Choroid plexus epithelial cell (primary cell): ENCODE measurements around the gene GALNT12.

Experiments used
- DNase-seq: peaks from one replicate; pipeline ENCODE4 v3.0.0-alpha.2; 2010; ENCODE audit warnings: low read depth
- H3K4me3 ChIP-seq: 2 replicates; pipeline ENCODE4 v1.5.1; 2011; ENCODE audit warnings: low read depth, mild to moderate bottlenecking, control low read depth, low read length, moderate library complexity
- CTCF ChIP-seq: conservative IDR thresholded peaks from 2 replicates; pipeline ENCODE4 v1.5.1; 2011; ENCODE audit warnings: low read depth, mild to moderate bottlenecking, control low read depth, inconsistent platforms, low read length, moderate library complexity

GALNT12 gene

GRCh38 chr9:98877311-98877710 lies 69.8 kb downstream of the GALNT12 start:
- TF ChIP-seq CTCF = no peak
- no peak for DNase-seq
- H3K4me3 ChIP-seq = no peak overlapping the region

- H3K4me3 ChIP-seq = no peak overlapping the region
- no peak for DNase-seq
- no peak for TF ChIP-seq CTCF
These were observed 71.9 kb downstream of the GALNT12 start for GRCh38 chr9:98879094-98879962.

GRCh38 chr9:98879963-98880310 lies 72.5 kb downstream of the GALNT12 start:
- TF ChIP-seq CTCF = no peak
- no peak overlapping the region for H3K4me3 ChIP-seq
- DNase-seq = no peak

GRCh38 chr9:98880311-98881015 lies 73.0 kb downstream of the GALNT12 start:
- no peak overlapping the region for H3K4me3 ChIP-seq
- DNase-seq = no peak
- TF ChIP-seq CTCF = no peak

GRCh38 chr9:98881356-98881755 lies 73.9 kb downstream of the GALNT12 start:
- DNase-seq = no peak
- no peak overlapping the region for H3K4me3 ChIP-seq
- TF ChIP-seq CTCF = no peak

GRCh38 chr9:98881836-98882568 lies 74.5 kb downstream of the GALNT12 start:
- no peak for TF ChIP-seq CTCF
- no peak overlapping the region for H3K4me3 ChIP-seq
- no peak for DNase-seq
